Ovary (tissue), 9 donors: ENCODE measurements around the gene RPS10. TPM values are rescaled to one million over a fixed set of nuclear protein-coding genes. Genes with fewer than 3 reads are reported as not detected.

Experiments
- DNase-seq, 5 donors: peaks; one replicate each; pipeline ENCODE4 v3.0.0-alpha.2; 2019 to 2020
- H3K27ac ChIP-seq, 2 donors: fragments of 200-600 bp; one replicate each; pipeline versions ENCODE4 v1.5.1 to v1.8.0; 2019 to 2022
- H3K27me3 ChIP-seq: fragments of 200-600 bp; one replicate; pipeline ENCODE4 v1.8.0; 2022
- H3K36me3 ChIP-seq: fragments of 200-600 bp; sonication (generic); one replicate; pipeline ENCODE4 v1.5.1; 2019
- H3K4me1 ChIP-seq: one replicate; pipeline ENCODE4 v1.8.1; 2013; ENCODE audit warnings: mild to moderate bottlenecking, moderate library complexity; ENCODE audit not compliant: insufficient read depth
- H3K4me3 ChIP-seq: fragments of 200-600 bp; sonication (generic); one replicate; pipeline ENCODE4 v1.5.1; 2017
- H3K9me3 ChIP-seq, 2 donors: fragments of 200-600 bp in 1 of 2; sonication (generic) in 1 of 2; one replicate each; pipeline versions ENCODE4 v1.5.1 to v1.8.1; 2013 to 2019; ENCODE audit warnings: mild to moderate bottlenecking in 1 of 2, moderate library complexity in 1 of 2
- EP300 ChIP-seq: sonication (generic); formaldehyde crosslinking; IDR thresholded peaks from one replicate; pipeline ENCODE4 v1.6.1; 2017; ENCODE audit warnings: antibody characterized with exemption
- POLR2A ChIP-seq: fragments of 450-650 bp; IDR thresholded peaks from one replicate; pipeline ENCODE4 v1.6.1; 2017; ENCODE audit warnings: antibody characterized with exemption, mild to moderate bottlenecking, moderate library complexity
- WGBS, 3 donors: extraction: QIAGEN DNeasy Blood & Tissue Kit in 1 of 3; methylation state at CpG; one replicate each; pipeline versions ENCODE4 v1.1.5 to v1.1.7; 2013 to 2017; 5-methylcytosine and 5-hydroxymethylcytosine counted together
- intact Hi-C, 4 donors: fragments of 100-400 bp; cut with DNase I; formaldehyde crosslinking; loops; one replicate each; pipeline versions ENCODE4 v1.11.0 to v1.15.1; 2022 to 2023
- polyA plus RNA-seq, 2 donors: library from polyadenylated mRNA; stranded (reverse); fragments of 200-250 nt in 1 of 2; fragments of 350-450 nt in 1 of 2; fragmentation: Illumina TruSeq in 1 of 2; extraction: RNeasy Lipid Tissue Mini Kit (QIAGEN cat#74804) in 1 of 2; gene quantifications; one replicate each; pipeline ENCODE4 v1.2.3, GENCODE V29; 2013 to 2014
- total RNA-seq, 7 donors: library from RNA; depleted of rRNA in 2 of 7; stranded (reverse); fragments of >200 nt in 2 of 7; fragmentation: NEBNext Ultra II Directional in 3 of 7; extraction: Animal tissue kit (Norgen Biotek cat#: 25700) in 3 of 7; gene quantifications; one replicate each; pipeline versions ENCODE4 v1.1.0 to v1.2.4, GENCODE V29; 2016 to 2023
- TF ChIP-seq, protein P1 (sequence below), 3 donors: fragments of 450-650 bp in 2 of 3; fragments of 200-600 bp in 1 of 3; IDR thresholded peaks; one replicate each; pipeline versions ENCODE4 v1.5.1 to v1.8.0; 2016 to 2022; ENCODE audit warnings: antibody characterized with exemption in 3 of 3, mild to moderate bottlenecking in 1 of 3
- donor health status: DM: no; HTN: no; CAD: no; lungs with moderate emphysema.
- donor health status: DM: no; HTN: no; CAD: no.
- donor health status: Bipolar disorder and iron deficiency.
- donor health status: DM: yes; HTN: yes; CAD: no.
- donor health status: DM: no; HTN: no; CAD: no.
- donor health status: DM: yes; HTN: yes; CAD: no.

RPS10 gene
- total and polyA plus RNA-seq, 9 donors, result 1,945 to 10,077 (median 2,497) TPM

DNA sequence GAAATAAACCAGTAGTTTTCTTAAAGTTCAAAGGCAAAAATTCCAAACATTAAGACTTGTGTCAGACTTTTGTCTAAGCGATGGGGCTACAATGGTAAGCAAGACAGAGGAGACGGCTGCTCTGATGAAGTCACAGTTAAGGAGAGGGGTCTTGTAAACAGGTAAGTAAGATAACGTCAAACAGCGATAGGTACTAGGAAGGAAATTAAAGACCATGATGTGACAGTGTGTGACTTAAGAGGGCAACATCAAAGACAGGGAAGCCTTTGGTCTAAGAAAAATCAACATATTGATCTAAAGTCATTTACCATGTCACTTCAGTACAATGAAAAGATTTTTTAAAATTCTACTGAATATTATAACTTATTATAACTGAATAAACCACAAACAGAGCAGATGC is 56.5 kb downstream of the RPS10 start:
- TF ChIP-seq, protein P1, sequence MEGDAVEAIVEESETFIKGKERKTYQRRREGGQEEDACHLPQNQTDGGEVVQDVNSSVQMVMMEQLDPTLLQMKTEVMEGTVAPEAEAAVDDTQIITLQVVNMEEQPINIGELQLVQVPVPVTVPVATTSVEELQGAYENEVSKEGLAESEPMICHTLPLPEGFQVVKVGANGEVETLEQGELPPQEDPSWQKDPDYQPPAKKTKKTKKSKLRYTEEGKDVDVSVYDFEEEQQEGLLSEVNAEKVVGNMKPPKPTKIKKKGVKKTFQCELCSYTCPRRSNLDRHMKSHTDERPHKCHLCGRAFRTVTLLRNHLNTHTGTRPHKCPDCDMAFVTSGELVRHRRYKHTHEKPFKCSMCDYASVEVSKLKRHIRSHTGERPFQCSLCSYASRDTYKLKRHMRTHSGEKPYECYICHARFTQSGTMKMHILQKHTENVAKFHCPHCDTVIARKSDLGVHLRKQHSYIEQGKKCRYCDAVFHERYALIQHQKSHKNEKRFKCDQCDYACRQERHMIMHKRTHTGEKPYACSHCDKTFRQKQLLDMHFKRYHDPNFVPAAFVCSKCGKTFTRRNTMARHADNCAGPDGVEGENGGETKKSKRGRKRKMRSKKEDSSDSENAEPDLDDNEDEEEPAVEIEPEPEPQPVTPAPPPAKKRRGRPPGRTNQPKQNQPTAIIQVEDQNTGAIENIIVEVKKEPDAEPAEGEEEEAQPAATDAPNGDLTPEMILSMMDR (IDR thresholded peaks at IDR 0.05), result no peak
- TF ChIP-seq POLR2A (no peak), EP300 (no peak)
- no peak for DNase-seq
- H3K4me3 ChIP-seq, result no peak overlapping the region
- no peaks in the 10 kb centered on the region for H3K27me3 ChIP-seq
- no peaks in the 10 kb centered on the region for H3K4me1 ChIP-seq
- 90 to 93% (median 92%) methylated on average over 4 of the region's 4 CpGs for WGBS, 3 donors
- intact Hi-C loops, result no loop called here
- H3K36me3 ChIP-seq, result no peaks in the 10 kb centered on the region
- no peak overlapping the region for H3K27ac ChIP-seq
- no peaks in the 10 kb centered on the region for H3K9me3 ChIP-seq

Other genes with a start within 250 kb of the RPS10 start
- 10 to 100 TPM in 4 of 7 donors, 1 to 10 TPM in 3; 5.1 to 39.9 (median 10.4) TPM for gene HMGA1, start 189.2 kb downstream of the RPS10 start, total RNA-seq
- 1 to 10 TPM; 2.4 to 5.6 TPM for gene HMGA1, start 189.2 kb downstream of the RPS10 start, polyA plus RNA-seq
- 10 to 100 TPM; 14.7 to 26.6 (median 17.8) TPM for gene SMIM29, start 177.1 kb downstream of the RPS10 start, total RNA-seq
- 10 to 100 TPM in 1 of 2 donors, 1 to 10 TPM in 1; 2.0 to 26.3 TPM for gene SMIM29, start 177.1 kb downstream of the RPS10 start, polyA plus RNA-seq
- gene NUDT3, start 33.4 kb downstream of the RPS10 start, total RNA-seq, result 10 to 100 TPM; 23.2 to 60.7 (median 50.9) TPM
- 10 to 100 TPM; 16.0 to 25.8 TPM for gene NUDT3, start 33.4 kb downstream of the RPS10 start, polyA plus RNA-seq
- under 1 TPM in 5 of 7 donors, not detected in 2; 0.08 to 0.47 (median 0.35) TPM for gene PACSIN1, start 40.0 kb upstream of the RPS10 start, total RNA-seq
- under 1 TPM; 0.45 to 0.55 TPM for gene PACSIN1, start 40.0 kb upstream of the RPS10 start, polyA plus RNA-seq
- 1 to 10 TPM in 1 of 7 donors, under 1 TPM in 4, not detected in 2; 0.24 to 1.6 (median 0.69) TPM for gene SPDEF, start 130.3 kb upstream of the RPS10 start, total RNA-seq
- under 1 TPM in 1 of 2 donors, not detected in 1; 0.11 TPM for gene SPDEF, start 130.3 kb upstream of the RPS10 start, polyA plus RNA-seq